Vagina (tissue), 2 donors: ENCODE results near the gene DIAPH2. TPM values are rescaled to one million over a fixed set of nuclear protein-coding genes. Genes with fewer than 3 reads are reported as not detected.

Experiments
- DNase-seq, 2 donors: peaks; one replicate each; pipeline ENCODE4 v3.0.0-alpha.2; 2017; ENCODE audit errors: extremely low spot score in 2 of 2
- H3K27ac ChIP-seq: fragments of 200-600 bp; sonication (generic); one replicate; pipeline ENCODE4 v1.5.1; 2019
- H3K27me3 ChIP-seq: fragments of 200-600 bp; sonication (generic); one replicate; pipeline ENCODE4 v1.5.1; 2019
- H3K36me3 ChIP-seq, 2 donors: fragments of 200-600 bp; sonication (generic); one replicate each; pipeline ENCODE4 v1.5.1; 2017 to 2019
- H3K4me1 ChIP-seq: fragments of 200-600 bp; sonication (generic); one replicate; pipeline ENCODE4 v1.5.1; 2019
- H3K4me3 ChIP-seq, 2 donors: fragments of 200-600 bp; sonication (generic); 1 replicate in 1 of 2; 2 replicates in 1 of 2; pipeline ENCODE4 v1.5.1; 2016 to 2019
- H3K9me3 ChIP-seq: fragments of 200-600 bp; sonication (generic); one replicate; pipeline ENCODE4 v1.5.1; 2019
- POLR2A ChIP-seq, 2 donors: fragments of 450-650 bp; IDR thresholded peaks; one replicate each; pipeline ENCODE4 v1.6.1; 2017; ENCODE audit warnings: antibody characterized with exemption in 2 of 2, mild to moderate bottlenecking in 2 of 2, moderate library complexity in 2 of 2
- POLR2AphosphoS5 ChIP-seq, 2 donors: sonication (generic); formaldehyde crosslinking; IDR thresholded peaks; one replicate each; pipeline ENCODE4 v1.9.0; 2017; ENCODE audit warnings: antibody characterized with exemption in 2 of 2, mild to moderate bottlenecking in 2 of 2, low read depth in 1 of 2; ENCODE audit not compliant: insufficient read depth in 1 of 2
- intact Hi-C: fragments of 100-400 bp; cut with DNase I; formaldehyde crosslinking; loops from one replicate; pipeline ENCODE4 v1.15.1; 2023
- total RNA-seq: library from RNA; depleted of rRNA; stranded (reverse); fragments of >200 nt; gene quantifications from one replicate; pipeline ENCODE4 v1.2.3, GENCODE V29; 2016
- TF ChIP-seq, protein P1 (sequence below), 3 experiments: fragments of 450-650 bp in 2 of 3; fragments of 200-600 bp in 1 of 3; sonication (generic) in 1 of 3; IDR thresholded peaks; one replicate each; pipeline ENCODE4 v1.5.1; 2017 to 2019; ENCODE audit warnings: antibody characterized with exemption in 3 of 3, mild to moderate bottlenecking in 2 of 3, moderate library complexity in 2 of 3

DIAPH2 gene
- total RNA-seq, 1 donor from 2014 or later: 38.8 TPM

DNA sequence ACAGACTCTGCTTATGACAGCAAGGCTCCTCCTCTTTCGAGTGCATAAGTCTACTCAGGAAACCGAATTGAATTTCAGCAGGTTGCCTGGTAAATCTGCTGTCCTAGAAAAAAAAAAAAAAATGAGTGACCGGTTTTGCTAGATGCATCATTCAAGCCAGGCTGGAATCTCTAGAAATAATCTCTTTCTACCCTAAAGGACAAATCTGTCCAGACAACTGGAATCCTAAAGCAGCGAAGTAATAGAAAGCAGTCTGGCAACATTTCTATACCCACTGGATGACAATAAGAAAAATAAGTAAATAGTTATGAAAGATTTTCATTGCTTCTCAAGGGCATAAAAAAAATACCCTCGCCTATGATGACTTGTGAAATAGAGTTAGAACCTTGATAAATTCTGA, 902.5 kb downstream of the DIAPH2 start:
- H3K9me3 ChIP-seq: no peaks in the 10 kb centered on the region
- intact Hi-C loops: no loop called here
- H3K4me1 ChIP-seq: no peaks in the 10 kb centered on the region
- H3K27ac ChIP-seq: no peak overlapping the region
- TF ChIP-seq POLR2A (IDR thresholded peaks at IDR 0.05): no peak
- TF ChIP-seq POLR2AphosphoS5 (IDR thresholded peaks at IDR 0.05; ENCODE audit: insufficient read depth in 1 of 2, low read depth in 1 of 2): no peak
- TF ChIP-seq, protein P1, sequence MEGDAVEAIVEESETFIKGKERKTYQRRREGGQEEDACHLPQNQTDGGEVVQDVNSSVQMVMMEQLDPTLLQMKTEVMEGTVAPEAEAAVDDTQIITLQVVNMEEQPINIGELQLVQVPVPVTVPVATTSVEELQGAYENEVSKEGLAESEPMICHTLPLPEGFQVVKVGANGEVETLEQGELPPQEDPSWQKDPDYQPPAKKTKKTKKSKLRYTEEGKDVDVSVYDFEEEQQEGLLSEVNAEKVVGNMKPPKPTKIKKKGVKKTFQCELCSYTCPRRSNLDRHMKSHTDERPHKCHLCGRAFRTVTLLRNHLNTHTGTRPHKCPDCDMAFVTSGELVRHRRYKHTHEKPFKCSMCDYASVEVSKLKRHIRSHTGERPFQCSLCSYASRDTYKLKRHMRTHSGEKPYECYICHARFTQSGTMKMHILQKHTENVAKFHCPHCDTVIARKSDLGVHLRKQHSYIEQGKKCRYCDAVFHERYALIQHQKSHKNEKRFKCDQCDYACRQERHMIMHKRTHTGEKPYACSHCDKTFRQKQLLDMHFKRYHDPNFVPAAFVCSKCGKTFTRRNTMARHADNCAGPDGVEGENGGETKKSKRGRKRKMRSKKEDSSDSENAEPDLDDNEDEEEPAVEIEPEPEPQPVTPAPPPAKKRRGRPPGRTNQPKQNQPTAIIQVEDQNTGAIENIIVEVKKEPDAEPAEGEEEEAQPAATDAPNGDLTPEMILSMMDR (IDR thresholded peaks at IDR 0.05): no peak
- no peak overlapping the region for H3K4me3 ChIP-seq
- no peaks in the 10 kb centered on the region for H3K27me3 ChIP-seq
- DNase-seq: no peak
- no peaks in the 10 kb centered on the region for H3K36me3 ChIP-seq

DNA sequence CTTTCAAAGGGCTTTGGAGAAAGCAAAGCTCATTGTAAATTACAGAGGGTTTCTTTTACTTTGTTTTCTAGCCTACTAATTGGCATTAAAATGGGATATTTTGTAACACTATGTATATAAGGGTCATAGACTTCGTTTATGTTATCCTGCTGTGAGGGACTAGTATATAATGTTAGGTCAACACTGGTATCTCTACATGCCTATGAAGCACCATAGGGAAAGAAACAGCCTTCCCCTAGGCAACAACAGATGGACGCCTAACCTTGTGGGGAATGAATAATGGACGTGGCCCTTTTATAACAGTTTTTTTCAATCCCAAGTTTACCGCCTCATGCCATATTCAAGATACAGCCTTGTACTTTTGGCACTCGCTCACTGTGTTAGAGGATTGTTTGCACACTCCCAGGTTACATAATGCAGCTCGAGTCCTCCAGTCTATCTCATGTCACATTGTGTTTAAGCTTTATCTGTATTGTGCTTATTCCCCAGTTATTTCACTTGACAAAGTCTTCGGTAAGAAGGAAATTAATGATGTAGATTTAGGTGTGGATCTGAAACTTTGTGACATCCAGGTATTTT, 910.1 kb downstream of the DIAPH2 start:
- H3K27me3 ChIP-seq: no peaks in the 10 kb centered on the region
- DNase-seq: no peak
- no peaks in the 10 kb centered on the region for H3K36me3 ChIP-seq
- intact Hi-C loops: no loop called here
- H3K27ac ChIP-seq: no peak overlapping the region
- no peak for TF ChIP-seq POLR2AphosphoS5 (IDR thresholded peaks at IDR 0.05; ENCODE audit: insufficient read depth in 1 of 2, low read depth in 1 of 2)
- TF ChIP-seq, protein P1 (IDR thresholded peaks at IDR 0.05): no peak
- no peak for TF ChIP-seq POLR2A (IDR thresholded peaks at IDR 0.05)
- H3K4me3 ChIP-seq: no peak overlapping the region
- no peaks in the 10 kb centered on the region for H3K9me3 ChIP-seq
- no peaks in the 10 kb centered on the region for H3K4me1 ChIP-seq

DNA sequence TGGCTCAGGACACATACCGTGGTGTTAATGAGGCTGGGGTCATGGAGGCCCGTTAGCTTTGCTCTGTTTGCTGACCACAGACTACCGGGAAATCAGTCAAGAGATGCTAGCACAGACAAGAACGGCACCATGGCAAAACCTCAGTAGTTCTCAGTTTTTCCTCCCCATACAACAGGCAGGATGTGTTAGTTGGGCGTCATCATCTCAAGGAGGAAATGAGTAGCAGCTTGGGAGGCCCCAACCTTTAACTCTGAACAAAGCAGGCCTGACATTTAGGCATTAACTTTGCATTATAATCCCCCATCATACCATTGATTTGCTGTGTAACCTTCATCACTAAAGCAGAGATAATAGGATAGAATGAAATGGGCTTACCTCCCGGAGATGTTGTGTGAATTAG, 913.3 kb downstream of the DIAPH2 start:
- Histone ChIP-seq H3K27ac (no peak overlapping the region), H3K4me3 (no peak overlapping the region), H3K27me3 (no peaks in the 10 kb centered on the region), H3K4me1 (no peaks in the 10 kb centered on the region), H3K36me3 (no peaks in the 10 kb centered on the region), H3K9me3 (no peaks in the 10 kb centered on the region)
- intact Hi-C loops: no loop called here
- no peak for DNase-seq
- TF ChIP-seq POLR2AphosphoS5 (IDR thresholded peaks at IDR 0.05; ENCODE audit: insufficient read depth in 1 of 2, low read depth in 1 of 2): no peak
- TF ChIP-seq, protein P1 (IDR thresholded peaks at IDR 0.05): no peak
- TF ChIP-seq POLR2A (IDR thresholded peaks at IDR 0.05): no peak

- intact Hi-C loops: no loop called here
Measured at GRCh38 chrX:97602465-97603258, 918.0 kb downstream of the DIAPH2 start.

More at GRCh38 chrX:97602465-97603258, 918.0 kb downstream of the DIAPH2 start:
- H3K4me1 ChIP-seq: no peaks in the 10 kb centered on the region
- H3K27ac ChIP-seq: no peak overlapping the region
- no peak for DNase-seq
- no peak overlapping the region for H3K4me3 ChIP-seq
- H3K36me3 ChIP-seq: no peaks in the 10 kb centered on the region
- H3K27me3 ChIP-seq: no peaks in the 10 kb centered on the region
- TF ChIP-seq POLR2A (IDR thresholded peaks at IDR 0.05) (no peak), POLR2AphosphoS5 (IDR thresholded peaks at IDR 0.05; ENCODE audit: insufficient read depth in 1 of 2, low read depth in 1 of 2) (no peak)
- TF ChIP-seq, protein P1 (IDR thresholded peaks at IDR 0.05): no peak
- no peaks in the 10 kb centered on the region for H3K9me3 ChIP-seq
